DOHH2 (cell line): ENCODE results near the gene UNC93B1.

ENCODE experiments used
- EZH2phosphoT487 ChIP-seq: fragments of 200-600 bp; sonication (generic); IDR thresholded peaks from 2 replicates; pipeline ENCODE4 v1.6.1; 2017; ENCODE audit warnings: borderline replicate concordance, mild to moderate bottlenecking, antibody characterized with exemption, low read length, moderate library complexity, mixed read lengths
- TF ChIP-seq, protein P1 (sequence below): fragments of 200-600 bp; sonication (generic); IDR thresholded peaks from one replicate; pipeline ENCODE4 v1.5.1; 2014; ENCODE audit warnings: antibody characterized with exemption, mild to moderate bottlenecking, low read depth, low read length; ENCODE audit not compliant: poor library complexity, severe bottlenecking

GRCh38 chr11:68047437-68048290 lies 43.8 kb upstream of the UNC93B1 start:
- TF ChIP-seq, protein P1, sequence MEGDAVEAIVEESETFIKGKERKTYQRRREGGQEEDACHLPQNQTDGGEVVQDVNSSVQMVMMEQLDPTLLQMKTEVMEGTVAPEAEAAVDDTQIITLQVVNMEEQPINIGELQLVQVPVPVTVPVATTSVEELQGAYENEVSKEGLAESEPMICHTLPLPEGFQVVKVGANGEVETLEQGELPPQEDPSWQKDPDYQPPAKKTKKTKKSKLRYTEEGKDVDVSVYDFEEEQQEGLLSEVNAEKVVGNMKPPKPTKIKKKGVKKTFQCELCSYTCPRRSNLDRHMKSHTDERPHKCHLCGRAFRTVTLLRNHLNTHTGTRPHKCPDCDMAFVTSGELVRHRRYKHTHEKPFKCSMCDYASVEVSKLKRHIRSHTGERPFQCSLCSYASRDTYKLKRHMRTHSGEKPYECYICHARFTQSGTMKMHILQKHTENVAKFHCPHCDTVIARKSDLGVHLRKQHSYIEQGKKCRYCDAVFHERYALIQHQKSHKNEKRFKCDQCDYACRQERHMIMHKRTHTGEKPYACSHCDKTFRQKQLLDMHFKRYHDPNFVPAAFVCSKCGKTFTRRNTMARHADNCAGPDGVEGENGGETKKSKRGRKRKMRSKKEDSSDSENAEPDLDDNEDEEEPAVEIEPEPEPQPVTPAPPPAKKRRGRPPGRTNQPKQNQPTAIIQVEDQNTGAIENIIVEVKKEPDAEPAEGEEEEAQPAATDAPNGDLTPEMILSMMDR: no peak
- TF ChIP-seq EZH2phosphoT487: no peak
